ENCODE results near the gene SCO2. TPM values are rescaled to one million over a fixed set of nuclear protein-coding genes. Genes with fewer than 3 reads are reported as not detected.

The SCO2 gene
- total and polyA plus RNA-seq, 2 of the 13 experiments (the other 11 are each of a cell fraction or from before 2014, with no cell fraction given): 0.32 to 3.7 TPM

DNA sequence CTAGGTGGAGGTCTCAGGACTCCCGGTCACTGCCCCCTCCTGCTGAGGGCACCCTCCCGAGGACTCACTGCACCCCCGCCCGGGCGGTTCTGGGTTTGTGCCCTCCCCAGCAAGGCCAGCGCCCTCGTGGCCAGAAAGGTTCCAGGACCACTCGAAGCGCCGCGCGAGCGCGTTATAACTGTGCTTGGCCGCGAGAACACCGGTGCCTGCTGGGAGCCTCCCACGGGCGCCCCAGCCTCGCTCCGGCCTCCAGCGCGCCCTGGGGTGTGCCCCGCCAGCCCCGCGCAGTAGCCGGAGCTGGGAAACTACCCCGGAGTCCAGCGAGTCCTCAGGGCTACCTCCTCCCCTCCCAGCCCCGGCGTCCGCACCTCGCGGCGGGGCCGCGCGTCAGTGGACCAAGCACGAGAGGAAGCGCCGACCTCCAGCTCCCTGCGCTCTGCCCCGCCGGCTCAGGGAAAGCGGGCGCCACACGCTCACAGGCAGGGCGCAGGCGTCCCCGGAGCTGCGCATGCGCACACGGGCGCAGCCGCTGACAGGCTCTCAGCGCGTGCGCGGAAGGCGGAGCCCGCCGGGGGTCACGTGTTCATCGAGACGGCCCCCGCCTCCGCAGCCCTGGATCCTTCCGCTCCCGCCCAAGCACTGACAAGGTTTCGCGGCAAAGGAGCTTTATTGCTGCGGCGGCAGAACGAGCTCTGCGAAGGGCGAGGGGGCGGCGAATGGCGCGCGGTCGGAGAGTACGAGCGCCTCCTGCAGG, at the start of gene SCO2 (continued):
- TF ChIP-seq MXI1 (IDR thresholded peaks at IDR 0.05; ENCODE audit: borderline replicate concordance, low read depth, low read length) (peak; percentile 75; the same call in 1 of the 3 replicates), ZNF543 (CRISPR knock-in tag; IDR thresholded peaks at IDR 0.05) (peak; percentile 77), NR2F1 (CRISPR knock-in tag; IDR thresholded peaks at IDR 0.05) (no peak; a peak in 1 of 4 replicates), ATAD3A (CRISPR knock-in tag; IDR thresholded peaks at IDR 0.05) (no peak), AGO1 (IDR thresholded peaks at IDR 0.05; ENCODE audit: low read depth, low read length, poor library complexity, severe bottlenecking) (peak; percentile 94), RFXANK (CRISPR knock-in tag; IDR thresholded peaks at IDR 0.05) (no peak), MTA1 (CRISPR knock-in tag; IDR thresholded peaks at IDR 0.05; ENCODE audit: borderline replicate concordance) (peak; percentile 56; the same call in 1 of the 2 replicates), ZNF431 (CRISPR knock-in tag; IDR thresholded peaks at IDR 0.05; ENCODE audit: borderline replicate concordance, low read depth) (no peak; the same call in 1 of the 2 replicates), MATR3 (CRISPR knock-in tag; IDR thresholded peaks at IDR 0.05) (no peak), MZF1 (CRISPR knock-in tag; IDR thresholded peaks at IDR 0.05; ENCODE audit: borderline replicate concordance) (no peak), ZFX (CRISPR knock-in tag; IDR thresholded peaks at IDR 0.05; ENCODE audit: low read depth) (peak; percentile 81), ATF1 (CRISPR knock-in tag; IDR thresholded peaks at IDR 0.05) (no peak), SMARCC2 (IDR thresholded peaks at IDR 0.05) (no peak), MTA3 (CRISPR knock-in tag; IDR thresholded peaks at IDR 0.05) (no peak), ZMYM2 (CRISPR knock-in tag; IDR thresholded peaks at IDR 0.05) (no peak), BCL6 (CRISPR knock-in tag; IDR thresholded peaks at IDR 0.05) (peak; percentile 20; the same call in 1 of the 2 replicates), ATF7-NPFF (CRISPR knock-in tag; IDR thresholded peaks at IDR 0.05; ENCODE audit: low read depth) (no peak; the same call in none of the 2 replicates), TCF7 (IDR thresholded peaks at IDR 0.05; ENCODE audit: low read depth) (no peak; the same call in 1 of the 2 replicates)
- TF ChIP-seq, protein P1, sequence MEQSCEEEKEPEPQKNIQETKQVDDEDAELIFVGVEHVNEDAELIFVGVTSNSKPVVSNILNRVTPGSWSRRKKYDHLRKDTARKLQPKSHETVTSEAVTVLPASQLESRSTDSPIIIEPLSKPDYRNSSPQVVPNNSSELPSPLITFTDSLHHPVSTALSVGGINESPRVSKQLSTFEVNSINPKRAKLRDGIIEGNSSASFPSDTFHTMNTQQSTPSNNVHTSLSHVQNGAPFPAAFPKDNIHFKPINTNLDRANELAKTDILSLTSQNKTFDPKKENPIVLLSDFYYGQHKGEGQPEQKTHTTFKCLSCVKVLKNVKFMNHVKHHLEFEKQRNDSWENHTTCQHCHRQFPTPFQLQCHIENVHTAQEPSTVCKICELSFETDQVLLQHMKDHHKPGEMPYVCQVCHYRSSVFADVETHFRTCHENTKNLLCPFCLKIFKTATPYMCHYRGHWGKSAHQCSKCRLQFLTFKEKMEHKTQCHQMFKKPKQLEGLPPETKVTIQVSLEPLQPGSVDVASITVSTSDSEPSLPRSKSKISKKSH (CRISPR knock-in tag; IDR thresholded peaks at IDR 0.05; ENCODE audit: borderline replicate concordance): no peak
- TF ChIP-seq, protein P2, sequence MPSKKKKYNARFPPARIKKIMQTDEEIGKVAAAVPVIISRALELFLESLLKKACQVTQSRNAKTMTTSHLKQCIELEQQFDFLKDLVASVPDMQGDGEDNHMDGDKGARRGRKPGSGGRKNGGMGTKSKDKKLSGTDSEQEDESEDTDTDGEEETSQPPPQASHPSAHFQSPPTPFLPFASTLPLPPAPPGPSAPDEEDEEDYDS (CRISPR knock-in tag; IDR thresholded peaks at IDR 0.05): 0 out of 2 replicates have a peak, but pooled peaks have one; percentile 31
- TF ChIP-seq, protein P3, sequence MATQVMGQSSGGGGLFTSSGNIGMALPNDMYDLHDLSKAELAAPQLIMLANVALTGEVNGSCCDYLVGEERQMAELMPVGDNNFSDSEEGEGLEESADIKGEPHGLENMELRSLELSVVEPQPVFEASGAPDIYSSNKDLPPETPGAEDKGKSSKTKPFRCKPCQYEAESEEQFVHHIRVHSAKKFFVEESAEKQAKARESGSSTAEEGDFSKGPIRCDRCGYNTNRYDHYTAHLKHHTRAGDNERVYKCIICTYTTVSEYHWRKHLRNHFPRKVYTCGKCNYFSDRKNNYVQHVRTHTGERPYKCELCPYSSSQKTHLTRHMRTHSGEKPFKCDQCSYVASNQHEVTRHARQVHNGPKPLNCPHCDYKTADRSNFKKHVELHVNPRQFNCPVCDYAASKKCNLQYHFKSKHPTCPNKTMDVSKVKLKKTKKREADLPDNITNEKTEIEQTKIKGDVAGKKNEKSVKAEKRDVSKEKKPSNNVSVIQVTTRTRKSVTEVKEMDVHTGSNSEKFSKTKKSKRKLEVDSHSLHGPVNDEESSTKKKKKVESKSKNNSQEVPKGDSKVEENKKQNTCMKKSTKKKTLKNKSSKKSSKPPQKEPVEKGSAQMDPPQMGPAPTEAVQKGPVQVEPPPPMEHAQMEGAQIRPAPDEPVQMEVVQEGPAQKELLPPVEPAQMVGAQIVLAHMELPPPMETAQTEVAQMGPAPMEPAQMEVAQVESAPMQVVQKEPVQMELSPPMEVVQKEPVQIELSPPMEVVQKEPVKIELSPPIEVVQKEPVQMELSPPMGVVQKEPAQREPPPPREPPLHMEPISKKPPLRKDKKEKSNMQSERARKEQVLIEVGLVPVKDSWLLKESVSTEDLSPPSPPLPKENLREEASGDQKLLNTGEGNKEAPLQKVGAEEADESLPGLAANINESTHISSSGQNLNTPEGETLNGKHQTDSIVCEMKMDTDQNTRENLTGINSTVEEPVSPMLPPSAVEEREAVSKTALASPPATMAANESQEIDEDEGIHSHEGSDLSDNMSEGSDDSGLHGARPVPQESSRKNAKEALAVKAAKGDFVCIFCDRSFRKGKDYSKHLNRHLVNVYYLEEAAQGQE (IDR thresholded peaks at IDR 0.05; ENCODE audit: borderline replicate concordance in 1 of 2, low read depth in 1 of 2, low read length in 2 of 2): no peak
- TF ChIP-seq, protein P4, sequence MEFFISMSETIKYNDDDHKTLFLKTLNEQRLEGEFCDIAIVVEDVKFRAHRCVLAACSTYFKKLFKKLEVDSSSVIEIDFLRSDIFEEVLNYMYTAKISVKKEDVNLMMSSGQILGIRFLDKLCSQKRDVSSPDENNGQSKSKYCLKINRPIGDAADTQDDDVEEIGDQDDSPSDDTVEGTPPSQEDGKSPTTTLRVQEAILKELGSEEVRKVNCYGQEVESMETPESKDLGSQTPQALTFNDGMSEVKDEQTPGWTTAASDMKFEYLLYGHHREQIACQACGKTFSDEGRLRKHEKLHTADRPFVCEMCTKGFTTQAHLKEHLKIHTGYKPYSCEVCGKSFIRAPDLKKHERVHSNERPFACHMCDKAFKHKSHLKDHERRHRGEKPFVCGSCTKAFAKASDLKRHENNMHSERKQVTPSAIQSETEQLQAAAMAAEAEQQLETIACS (CRISPR knock-in tag; IDR thresholded peaks at IDR 0.05): peak; percentile 59
- TF ChIP-seq, protein P5, sequence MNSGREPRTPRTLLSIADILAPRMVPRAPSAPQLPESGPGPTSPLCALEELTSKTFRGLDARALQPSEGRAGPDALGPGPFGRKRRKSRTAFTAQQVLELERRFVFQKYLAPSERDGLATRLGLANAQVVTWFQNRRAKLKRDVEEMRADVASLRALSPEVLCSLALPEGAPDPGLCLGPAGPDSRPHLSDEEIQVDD (CRISPR knock-in tag; IDR thresholded peaks at IDR 0.05; ENCODE audit: borderline replicate concordance): 0 out of 2 replicates have a peak, but pooled peaks have one; percentile 76

Measured in HepG2 (cell line).